Stimulated activated naive CD8-positive, alpha-beta T cell treated with anti-CD3 and anti-CD28 coated beads, Interleukin-15, Interleukin-2, amounts not matched to agents 100 U/mL and 50 U/mL, for 24 hours (primary cell): ENCODE results near the gene FAM72A.
A peak's percentile ranks its signal among the peaks of the same experiment; 100 is the strongest.
"Not testable (repeated sequence)": the region's sequence is repeated elsewhere in the genome, so short reads cannot be mapped to it uniquely, and the experiment has no call there.

Experiments used
- ATAC-seq: fragments of 150-1000 bp; cut with Tn5 transposase; one replicate; pipeline ENCODE4 v1.10.0; 2021
- DNase-seq: peaks from one replicate; pipeline ENCODE4 v3.0.0; 2021

FAM72A gene

GRCh38 chr1:206215600-206216392, 13.2 kb upstream of the FAM72A start:
- not testable (repeated sequence) for ATAC-seq, DNase-seq

GRCh38 chr1:206210802-206211201, 8.2 kb upstream of the FAM72A start:
- not testable (repeated sequence) for ATAC-seq, DNase-seq

DNA sequence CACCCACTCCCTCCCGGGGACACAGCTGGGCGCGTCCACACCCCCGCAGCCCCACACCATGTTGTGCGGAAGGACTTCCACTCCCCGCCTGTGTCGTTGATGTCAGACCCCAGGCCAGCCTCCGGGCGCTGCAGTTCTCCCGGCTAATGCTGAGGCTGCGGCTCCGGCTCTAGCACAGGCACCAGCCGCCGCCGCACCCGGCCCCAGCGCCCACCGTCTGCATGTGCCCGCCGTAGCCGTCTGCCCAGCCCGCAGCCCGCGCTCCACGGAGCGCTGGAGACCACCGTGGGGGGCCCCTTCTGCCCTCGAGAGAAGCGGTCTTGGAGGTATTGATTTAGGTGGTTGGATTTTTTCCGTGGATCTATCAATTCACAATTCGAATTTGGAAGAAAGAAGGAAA, 2.9 kb upstream of the FAM72A start:
- ATAC-seq = not testable (repeated sequence)

DNA sequence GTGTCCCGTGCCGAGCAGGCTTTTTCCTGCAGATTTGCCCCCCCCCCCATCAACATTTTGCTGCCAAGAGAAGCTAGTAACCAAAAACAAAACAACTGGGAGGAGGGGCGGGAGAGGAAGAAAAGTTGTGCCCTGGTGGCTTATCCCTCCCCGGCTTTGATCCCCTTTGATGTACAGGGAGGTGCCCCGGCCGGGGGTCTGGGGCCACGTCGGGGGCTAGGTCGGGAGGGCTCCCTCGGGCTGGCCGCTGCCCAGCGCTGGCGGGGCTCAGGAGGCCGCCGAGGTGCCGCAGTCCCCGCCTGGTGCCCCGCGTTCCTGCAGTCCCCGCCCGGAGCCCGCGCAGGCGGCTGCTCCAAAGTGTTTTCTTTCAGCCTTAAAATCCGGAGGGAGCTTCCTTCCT, 2.2 kb upstream of the FAM72A start:
- peak; percentile 12 for DNase-seq
- not testable (repeated sequence) for ATAC-seq

More for the DNA sequence above, 2.9 kb upstream of the FAM72A start:
- DNase-seq = peak; percentile 16

- DNase-seq = peak; percentile 15
- not testable (repeated sequence) for ATAC-seq
Measured at GRCh38 chr1:206204159-206204511, 1.5 kb upstream of the FAM72A start.

GRCh38 chr1:206203364-206204158, 922 bp upstream of the FAM72A start, which contains the start of gene SRGAP2:
Gene SRGAP2 (plus strand): TSS chr1:206203541. CDS start chr1:206205971, 2,430 bp downstream.
- ATAC-seq (peak; percentile 19), DNase-seq (peak; percentile 61)

GRCh38 chr1:206196748-206197424, 5.8 kb downstream of the FAM72A start:
- not testable (repeated sequence) for ATAC-seq, DNase-seq

- ATAC-seq, DNase-seq: not testable (repeated sequence)
Measured at GRCh38 chr1:206195182-206195581, 7.5 kb downstream of the FAM72A start.

GRCh38 chr1:206186826-206187225, 15.8 kb downstream of the FAM72A start:
- DNase-seq = not testable (repeated sequence)

GRCh38 chr1:206185778-206186177, 16.9 kb downstream of the FAM72A start:
- DNase-seq, ATAC-seq: not testable (repeated sequence)

More at GRCh38 chr1:206186826-206187225, 15.8 kb downstream of the FAM72A start:
- ATAC-seq = not testable (repeated sequence)

- not testable (repeated sequence) for ATAC-seq, DNase-seq
Measured at GRCh38 chr1:206183788-206184187, 18.9 kb downstream of the FAM72A start.

- peak; percentile 87 for ATAC-seq
- DNase-seq = not testable (repeated sequence)
Measured at GRCh38 chr1:206182368-206183317, 20.0 kb downstream of the FAM72A start.

GRCh38 chr1:206179666-206180065, 23.0 kb downstream of the FAM72A start:
- not testable (repeated sequence) for DNase-seq, ATAC-seq

DNA sequence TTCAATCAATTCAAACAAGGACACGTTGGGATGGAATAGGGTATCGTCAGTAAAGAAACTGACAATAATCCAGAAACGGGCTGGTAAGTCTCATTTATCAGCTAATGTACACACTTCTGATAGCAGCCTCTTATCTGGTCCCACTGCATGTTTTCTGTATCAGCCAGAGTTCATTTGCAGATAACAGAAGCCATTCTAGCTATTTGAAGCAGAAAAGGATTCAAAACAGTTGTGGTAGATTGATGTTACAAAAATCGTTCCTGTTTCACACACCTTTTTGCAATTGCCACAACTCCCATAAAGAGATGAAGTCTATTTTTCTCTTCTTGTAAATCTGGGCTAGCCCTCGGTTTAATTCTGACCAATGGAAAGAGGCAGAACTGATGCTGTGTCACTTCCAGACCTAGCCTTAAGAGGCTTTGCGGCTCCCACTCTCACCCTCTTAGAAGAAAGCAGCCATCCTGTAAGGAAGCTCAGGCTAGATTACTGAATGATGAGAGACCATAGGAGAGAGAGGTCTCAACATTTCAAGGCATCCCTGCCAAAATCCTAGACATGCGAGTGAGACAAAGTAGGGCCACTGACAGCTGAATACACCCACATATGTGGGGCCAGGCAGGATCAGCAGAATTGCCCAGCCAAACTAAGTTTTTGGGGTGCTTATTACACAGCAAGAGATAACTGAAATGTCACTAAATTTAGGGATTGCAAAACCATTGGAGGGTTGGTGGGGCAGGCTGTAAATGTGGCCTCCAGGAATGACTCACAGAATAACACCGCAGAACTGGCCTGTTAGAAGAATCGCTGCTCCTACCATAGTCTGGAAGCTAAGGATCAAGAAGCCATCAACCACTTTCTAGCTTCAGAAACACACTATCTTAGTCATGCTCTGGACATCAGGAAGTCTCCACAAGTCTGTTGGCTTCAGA, 24.3 kb downstream of the FAM72A start:
- not testable (repeated sequence) for DNase-seq, ATAC-seq

GRCh38 chr1:206176114-206176502, 26.5 kb downstream of the FAM72A start:
- DNase-seq (peak; percentile 18), ATAC-seq (peak; percentile 94)

DNA sequence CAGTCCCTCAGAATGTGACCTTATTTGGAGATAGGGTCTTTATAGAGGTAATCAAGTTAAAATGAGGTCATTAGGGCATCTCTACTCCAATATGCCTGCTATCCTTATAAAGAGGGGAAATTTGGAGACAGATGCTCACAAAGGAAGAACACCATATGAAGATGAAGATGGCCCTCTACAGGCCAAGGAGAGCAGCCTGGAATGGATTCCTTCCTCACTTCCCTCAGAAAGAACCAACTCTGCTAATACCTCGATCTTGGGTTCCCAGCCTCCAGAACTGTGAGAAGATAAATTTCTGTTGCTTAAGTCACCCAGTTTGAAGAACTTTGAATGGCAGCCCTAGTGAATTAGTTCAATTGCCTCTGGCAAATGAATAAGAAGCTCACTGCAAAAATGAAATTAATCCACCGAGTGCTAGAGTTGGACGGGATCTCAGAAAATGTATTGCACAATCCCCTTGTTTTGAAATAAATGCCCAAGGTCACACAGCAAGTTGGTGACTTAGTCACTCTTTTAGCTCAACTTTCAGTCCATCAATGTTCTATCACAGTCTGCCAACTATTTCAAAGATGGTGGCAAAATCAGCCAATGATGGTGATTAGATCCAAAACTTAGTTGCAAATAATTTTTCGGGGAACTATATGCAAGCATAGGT, 27.1 kb downstream of the FAM72A start:
- DNase-seq, ATAC-seq: not testable (repeated sequence)

GRCh38 chr1:206174182-206174868, 28.3 kb downstream of the FAM72A start:
- not testable (repeated sequence) for ATAC-seq, DNase-seq

DNA sequence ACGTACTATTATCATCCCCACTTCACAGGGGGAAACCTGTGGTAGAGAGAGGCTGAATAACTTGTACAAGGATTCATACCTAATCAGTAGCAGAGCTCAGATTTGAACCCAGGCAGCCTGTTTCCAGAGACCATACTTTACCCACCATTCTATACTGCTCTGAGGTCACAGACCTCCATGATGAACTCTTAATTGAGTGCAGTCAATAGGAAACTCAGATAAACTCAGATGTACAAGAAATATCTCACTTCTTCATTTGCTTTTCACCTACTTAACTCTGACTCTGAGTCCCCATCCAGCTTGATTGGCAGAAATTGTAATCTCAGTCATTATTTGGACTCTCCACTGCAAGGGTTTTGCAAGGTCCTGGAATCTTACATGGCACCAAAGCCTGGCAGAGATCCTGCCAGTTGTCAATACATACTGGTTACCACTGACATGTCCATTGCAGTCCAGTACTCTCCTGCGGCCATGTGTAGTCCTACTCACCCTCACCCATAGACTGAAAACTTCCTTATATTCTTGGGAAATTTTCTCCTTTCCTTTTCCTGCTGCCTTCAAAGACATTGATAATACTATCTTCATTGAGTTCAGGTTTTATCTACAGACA, 29.4 kb downstream of the FAM72A start:
- not testable (repeated sequence) for ATAC-seq, DNase-seq
